Pancreas (tissue), 10 donors: ENCODE results near the gene PNPLA3. TPM values are rescaled to one million over a fixed set of nuclear protein-coding genes. Genes with fewer than 3 reads are reported as not detected.

Experiments
- ATAC-seq, 4 donors: fragments of 200-7000 bp; cut with Tn5 transposase; one replicate each; pipeline versions ENCODE4 v1.8.0 to v1.9.1; 2020; ENCODE audit warnings: mild to moderate bottlenecking in 4 of 4, moderate library complexity in 4 of 4
- DNase-seq, 6 donors: peaks; one replicate each; pipeline ENCODE4 v3.0.0-alpha.2; 2020
- FAIRE-seq: peaks from 2 replicates; lab custom pipeline; 2012; peaks lifted over from hg19 to GRCh38; lab: Jason Lieb, UNC
- H3K27ac ChIP-seq, 4 donors: fragments of 200-600 bp; sonication (generic); 1 replicate in 3 of 4; 2 replicates in 1 of 4; pipeline versions ENCODE4 v1.5.0 to v1.8.0; 2020
- H3K27me3 ChIP-seq, 4 donors: fragments of 200-600 bp; one replicate each; pipeline ENCODE4 v1.8.0; 2021
- H3K36me3 ChIP-seq, 3 donors: fragments of 200-600 bp; sonication (generic) in 1 of 3; one replicate each; pipeline versions ENCODE4 v1.5.0 to v1.8.0; 2020 to 2021
- H3K4me1 ChIP-seq, 3 donors: fragments of 200-600 bp; one replicate each; pipeline ENCODE4 v1.8.0; 2021
- H3K4me3 ChIP-seq, 4 donors: fragments of 200-600 bp; sonication (generic) in 2 of 4; one replicate each; pipeline versions ENCODE4 v1.5.0 to v1.8.0; 2020 to 2021
- H3K9me3 ChIP-seq, 4 donors: fragments of 200-600 bp; one replicate each; pipeline ENCODE4 v1.8.0; 2021
- CTCF ChIP-seq, 4 donors: fragments of 200-600 bp; sonication (generic) in 3 of 4; IDR thresholded peaks; one replicate each; pipeline versions ENCODE4 v1.5.0 to v1.8.0; 2021; ENCODE audit warnings: antibody characterized with exemption in 4 of 4
- WGBS, 2 donors: extraction: QIAGEN DNeasy Blood & Tissue Kit; methylation state at CpG; one replicate each; pipeline ENCODE4 v1.1.7; 2013; 5-methylcytosine and 5-hydroxymethylcytosine counted together
- intact Hi-C, 3 donors: fragments of 100-400 bp; cut with DNase I; formaldehyde crosslinking; loops; one replicate each; pipeline versions ENCODE4 v1.11.1 to v1.14.2; 2022
- polyA plus RNA-seq, 2 donors: library from polyadenylated mRNA; stranded (reverse); fragments of 200-250 nt; gene quantifications; one replicate each; pipeline ENCODE4 v1.2.3, GENCODE V29; 2013
- total RNA-seq, 6 donors: library from RNA; stranded (reverse); fragmentation: NEBNext Ultra II Directional in 4 of 6; extraction: Animal tissue kit (Norgen Biotek cat#: 25700) in 4 of 6; gene quantifications; one replicate each; pipeline versions ENCODE4 v1.2.1 to v1.2.4, GENCODE V29; 2021 to 2023
- donor health status: healthy with polysubstance abuse.
- donor health status: DM: no; HTN: no; CAD: no; lungs with moderate emphysema.
- donor health status: DM: no; HTN: no; CAD: no.
- donor health status: control.
- donor health status: control.
- donor health status: Bipolar disorder and iron deficiency.
- donor health status: DM: yes; HTN: yes; CAD: no.
- donor health status: DM: no; HTN: no; CAD: no.
- donor health status: DM: no; HTN: no; CAD: no.
- donor health status: DM: yes; HTN: yes; CAD: no.

Gene PNPLA3
- total and polyA plus RNA-seq, 8 donors: 0.07 to 0.70 (median 0.18) TPM; not detected in 2

- Histone ChIP-seq H3K27me3 (no peaks in the 10 kb centered on the region), H3K4me1 (no peaks in the 10 kb centered on the region), H3K27ac (no peak overlapping the region), H3K9me3 (no peaks in the 10 kb centered on the region), H3K36me3 (peaks cover 0 to 42% (median 13%) of the 10 kb centered on the region in 3 donors), H3K4me3 (no peak overlapping the region)
- no peak for ATAC-seq
- TF ChIP-seq CTCF (IDR thresholded peaks at IDR 0.05): no peak
- 87 to 91% methylated on average over 8 of the region's 8 CpGs for WGBS, 2 donors
- no peak for DNase-seq
- intact Hi-C loops: no loop called here
- no peak for FAIRE-seq
Observed at GRCh38 chr22:43971112-43971511, 47.5 kb downstream of the PNPLA3 start.

- no peak for FAIRE-seq
- peaks cover 0 to 37% (median 18%) of the 10 kb centered on the region in 3 donors for H3K36me3 ChIP-seq
Observed at GRCh38 chr22:43972931-43973462, 49.4 kb downstream of the PNPLA3 start.

GRCh38 chr22:43974028-43974545 is 50.5 kb downstream of the PNPLA3 start:
- TF ChIP-seq CTCF (IDR thresholded peaks at IDR 0.05): no peak
- Histone ChIP-seq H3K4me1 (no peaks in the 10 kb centered on the region), H3K9me3 (no peaks in the 10 kb centered on the region), H3K36me3 (peaks cover 0 to 40% (median 18%) of the 10 kb centered on the region in 3 donors), H3K27me3 (no peaks in the 10 kb centered on the region), H3K4me3 (no peak overlapping the region), H3K27ac (no peak overlapping the region)
- ATAC-seq: no peak
- no peak for FAIRE-seq
- DNase-seq: no peak
- 89 to 91% methylated on average over 19 of the region's 19 CpGs for WGBS, 2 donors
- intact Hi-C loops: no loop called here

More at GRCh38 chr22:43972931-43973462, 49.4 kb downstream of the PNPLA3 start:
- WGBS, 2 donors: 93 to 94% methylated on average over 10 of the region's 10 CpGs
- Histone ChIP-seq H3K27me3 (no peaks in the 10 kb centered on the region), H3K27ac (no peak overlapping the region), H3K9me3 (no peaks in the 10 kb centered on the region), H3K4me3 (no peak overlapping the region), H3K4me1 (no peaks in the 10 kb centered on the region)
- intact Hi-C loops: no loop called here
- ATAC-seq (no peak), DNase-seq (no peak)
- TF ChIP-seq CTCF (IDR thresholded peaks at IDR 0.05): no peak

DNA sequence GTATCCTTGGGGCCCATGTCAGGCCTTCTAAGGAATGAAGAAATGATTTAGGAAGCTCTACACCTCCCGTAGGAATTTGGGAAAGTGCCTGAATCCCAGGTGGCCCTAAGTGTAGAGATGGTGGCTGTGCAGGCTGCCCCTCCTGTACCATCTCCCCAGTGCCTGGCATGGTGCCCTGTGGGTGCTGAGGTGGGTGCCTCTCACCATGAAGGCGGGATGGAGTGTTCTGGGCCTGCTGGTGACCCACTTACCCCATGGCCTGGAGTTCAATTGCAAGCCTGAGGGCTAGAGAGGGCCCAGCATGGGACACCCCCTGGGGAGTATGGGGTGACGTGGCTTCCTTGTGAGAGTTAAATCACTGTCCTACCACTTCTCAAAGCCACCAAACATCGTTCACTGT is 51.4 kb downstream of the PNPLA3 start:
- Histone ChIP-seq H3K27me3 (no peaks in the 10 kb centered on the region), H3K4me3 (no peak overlapping the region), H3K36me3 (peaks cover 0 to 42% (median 18%) of the 10 kb centered on the region in 3 donors), H3K4me1 (no peaks in the 10 kb centered on the region), H3K27ac (no peak overlapping the region), H3K9me3 (no peaks in the 10 kb centered on the region)
- no peak for FAIRE-seq
- no peak for ATAC-seq
- WGBS, 2 donors: 70 to 84% methylated on average over 4 of the region's 4 CpGs
- intact Hi-C loops: no loop called here
- no peak for TF ChIP-seq CTCF (IDR thresholded peaks at IDR 0.05)
- DNase-seq: no peak
